OCI-LY1 (cell line): ENCODE results near the gene GPR137B.

Experiments used
- EZH2 ChIP-seq: fragments of 200-600 bp; sonication (generic), shearing (Covaris generic); IDR thresholded peaks from 2 replicates; pipeline ENCODE4 v1.8.0; 2017; ENCODE audit warnings: borderline replicate concordance, mixed run types, mild to moderate bottlenecking, antibody characterized with exemption, low read length, moderate library complexity, mixed read lengths
- TF ChIP-seq, protein P1 (sequence below): fragments of 200-600 bp; sonication (generic), shearing (Covaris generic); IDR thresholded peaks from 2 replicates; pipeline ENCODE4 v1.5.1; 2017; ENCODE audit warnings: mild to moderate bottlenecking, antibody characterized with exemption, low read length, moderate library complexity, mixed read lengths

DNA sequence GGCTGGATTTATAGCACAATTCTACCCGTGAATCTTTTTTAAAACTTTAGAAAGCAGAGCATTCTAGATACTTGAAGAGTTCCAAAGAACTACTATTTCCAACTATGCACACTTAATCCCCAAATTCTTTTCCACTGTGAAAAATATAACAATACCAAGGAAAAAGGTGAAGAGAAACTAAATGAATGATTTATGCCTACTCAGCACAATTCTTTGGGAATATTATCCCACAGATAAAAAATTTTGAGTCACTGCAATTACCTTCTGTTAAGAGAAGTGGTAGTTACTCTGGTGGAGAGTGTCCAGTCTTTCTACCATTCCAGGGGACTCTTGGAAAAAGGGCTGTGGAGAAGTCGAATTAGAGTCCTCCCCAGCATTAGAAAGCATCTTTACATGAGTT lies 100.2 kb downstream of the GPR137B start:
- no peak for TF ChIP-seq EZH2
- TF ChIP-seq, protein P1, sequence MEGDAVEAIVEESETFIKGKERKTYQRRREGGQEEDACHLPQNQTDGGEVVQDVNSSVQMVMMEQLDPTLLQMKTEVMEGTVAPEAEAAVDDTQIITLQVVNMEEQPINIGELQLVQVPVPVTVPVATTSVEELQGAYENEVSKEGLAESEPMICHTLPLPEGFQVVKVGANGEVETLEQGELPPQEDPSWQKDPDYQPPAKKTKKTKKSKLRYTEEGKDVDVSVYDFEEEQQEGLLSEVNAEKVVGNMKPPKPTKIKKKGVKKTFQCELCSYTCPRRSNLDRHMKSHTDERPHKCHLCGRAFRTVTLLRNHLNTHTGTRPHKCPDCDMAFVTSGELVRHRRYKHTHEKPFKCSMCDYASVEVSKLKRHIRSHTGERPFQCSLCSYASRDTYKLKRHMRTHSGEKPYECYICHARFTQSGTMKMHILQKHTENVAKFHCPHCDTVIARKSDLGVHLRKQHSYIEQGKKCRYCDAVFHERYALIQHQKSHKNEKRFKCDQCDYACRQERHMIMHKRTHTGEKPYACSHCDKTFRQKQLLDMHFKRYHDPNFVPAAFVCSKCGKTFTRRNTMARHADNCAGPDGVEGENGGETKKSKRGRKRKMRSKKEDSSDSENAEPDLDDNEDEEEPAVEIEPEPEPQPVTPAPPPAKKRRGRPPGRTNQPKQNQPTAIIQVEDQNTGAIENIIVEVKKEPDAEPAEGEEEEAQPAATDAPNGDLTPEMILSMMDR: no peak
